ENCODE data around the gene ELF1.

The ELF1 gene

DNA sequence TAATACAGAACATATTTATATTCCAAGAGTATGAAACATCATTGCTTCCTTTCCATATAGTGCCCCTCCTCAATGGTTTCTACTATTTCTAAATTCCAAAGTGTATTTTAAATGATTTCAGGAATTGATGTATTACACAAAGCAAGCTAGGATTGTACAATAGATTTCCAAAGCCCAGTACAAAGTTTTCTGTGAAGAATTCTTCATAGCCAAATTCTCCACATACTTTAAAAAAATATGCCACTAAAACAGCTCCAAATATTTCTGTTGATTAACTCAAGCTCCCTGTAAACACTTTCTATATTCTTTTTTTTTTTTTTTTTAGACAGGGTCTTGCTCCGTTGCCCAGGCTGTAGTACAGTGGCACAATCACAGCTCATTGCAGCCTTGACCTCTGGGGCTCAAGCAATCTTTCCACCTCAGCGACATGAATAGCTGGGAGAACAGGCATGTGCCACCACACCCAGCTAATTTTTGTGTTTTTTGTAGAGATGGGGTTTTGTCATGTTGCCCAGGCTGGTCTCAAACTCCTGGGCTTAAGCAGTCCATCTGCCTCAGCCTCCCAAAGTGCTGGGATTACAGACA, 50.6 kb downstream of the ELF1 start:
- Histone ChIP-seq H2AFZ (ENCODE audit: insufficient read depth, low read length, poor library complexity) (no peak overlapping the region), H3K14ac (ENCODE audit: low read length) (no peak overlapping the region), H2AK5ac (ENCODE audit: low read length) (no peak overlapping the region), H3K4me3 (ENCODE audit: low read depth, low read length) (no peak overlapping the region), H2BK5ac (ENCODE audit: low read depth, low read length, poor library complexity) (no peak overlapping the region), H4K8ac (ENCODE audit: low read depth, low read length) (no peak overlapping the region), H4K91ac (ENCODE audit: low read depth, low read length) (no peak overlapping the region), H3K4me2 (ENCODE audit: low read length) (no peak overlapping the region), H3K36me3 (ENCODE audit: control insufficient read depth in 1 of 2, insufficient read depth in 2 of 2, low read length in 2 of 2) (peaks cover 0 to 2% of the 10 kb centered on the region in 2 experiments), H3K27me3 (ENCODE audit: insufficient read depth, low read length) (no peaks in the 10 kb centered on the region), H4K12ac (ENCODE audit: low read depth, low read length) (no peak overlapping the region), H2BK12ac (ENCODE audit: low read length) (no peak overlapping the region), H3K4me1 (ENCODE audit: control insufficient read depth in 1 of 2, insufficient read depth in 2 of 2, low read length in 2 of 2) (peaks cover 4 to 6% of the 10 kb centered on the region in 2 experiments), H3K79me2 (ENCODE audit: control insufficient read depth, insufficient read depth, low read length, poor library complexity) (no peaks in the 10 kb centered on the region), H3K18ac (ENCODE audit: low read length) (no peak overlapping the region), H3K23ac (ENCODE audit: low read length) (no peak overlapping the region), H2BK120ac (ENCODE audit: insufficient read depth, low read length, poor library complexity) (no peak overlapping the region), H3K27ac (ENCODE audit: low read depth, low read length) (no peak overlapping the region), H3K9ac (ENCODE audit: low read length) (no peak overlapping the region), H3K79me1 (ENCODE audit: low read length) (peaks cover 7% of the 10 kb centered on the region), H3K9me3 (ENCODE audit: insufficient read depth, low read depth, low read length) (no peaks in the 10 kb centered on the region), H3K4ac (ENCODE audit: low read depth, low read length) (no peak overlapping the region)
- peak in 1 of 2 donors; percentile 67 for DNase-seq
- WGBS (ENCODE audit: extremely low coverage, insufficient coverage, insufficient read length): no CpG with 5 or more reads among the region's 2 CpGs

GRCh38 chr13:40966298-40966697, 52.8 kb downstream of the ELF1 start:
- no peak overlapping the region for H4K91ac ChIP-seq (ENCODE audit: low read depth, low read length)

GRCh38 chr13:40963927-40964326, 55.2 kb downstream of the ELF1 start:
- Histone ChIP-seq H3K18ac (ENCODE audit: low read length) (peak overlapping the region; percentile 97), H3K4ac (ENCODE audit: low read depth, low read length) (peak overlapping the region; percentile 79), H3K4me1 (ENCODE audit: control insufficient read depth in 1 of 2, insufficient read depth in 2 of 2, low read length in 2 of 2) (peaks cover 4 to 6% of the 10 kb centered on the region in 2 experiments), H2BK12ac (ENCODE audit: low read length) (no peak overlapping the region), H3K27ac (ENCODE audit: low read depth, low read length) (peak overlapping the region; percentile 49), H2AK5ac (ENCODE audit: low read length) (no peak overlapping the region), H3K14ac (ENCODE audit: low read length) (no peak overlapping the region), H4K8ac (ENCODE audit: low read depth, low read length) (no peak overlapping the region), H2BK5ac (ENCODE audit: low read depth, low read length, poor library complexity) (no peak overlapping the region), H3K79me2 (ENCODE audit: control insufficient read depth, insufficient read depth, low read length, poor library complexity) (peaks cover 3% of the 10 kb centered on the region), H3K36me3 (ENCODE audit: control insufficient read depth in 1 of 2, insufficient read depth in 2 of 2, low read length in 2 of 2) (peaks cover 0 to 3% of the 10 kb centered on the region in 2 experiments), H2BK120ac (ENCODE audit: insufficient read depth, low read length, poor library complexity) (no peak overlapping the region), H4K12ac (ENCODE audit: low read depth, low read length) (no peak overlapping the region), H3K9ac (ENCODE audit: low read length) (no peak overlapping the region), H3K23ac (ENCODE audit: low read length) (no peak overlapping the region), H2AFZ (ENCODE audit: insufficient read depth, low read length, poor library complexity) (no peak overlapping the region), H3K27me3 (ENCODE audit: insufficient read depth, low read length) (no peaks in the 10 kb centered on the region), H4K91ac (ENCODE audit: low read depth, low read length) (peak overlapping the region; percentile 83), H3K9me3 (ENCODE audit: insufficient read depth, low read depth, low read length) (no peaks in the 10 kb centered on the region), H3K4me2 (ENCODE audit: low read length) (no peak overlapping the region), H3K4me3 (ENCODE audit: low read depth, low read length) (no peak overlapping the region), H3K79me1 (ENCODE audit: low read length) (peaks cover 8% of the 10 kb centered on the region)
- DNase-seq: peak; percentile 66 to 89
- WGBS (ENCODE audit: extremely low coverage, insufficient coverage, insufficient read length): no CpG with 5 or more reads among the region's 1 CpG

More at GRCh38 chr13:40966298-40966697, 52.8 kb downstream of the ELF1 start:
- H3K27me3 ChIP-seq (ENCODE audit: insufficient read depth, low read length): no peaks in the 10 kb centered on the region
- no peak overlapping the region for H2AK5ac ChIP-seq (ENCODE audit: low read length)
- no peak overlapping the region for H2BK120ac ChIP-seq (ENCODE audit: insufficient read depth, low read length, poor library complexity)
- H3K23ac ChIP-seq (ENCODE audit: low read length): no peak overlapping the region
- peaks cover 0 to 2% of the 10 kb centered on the region in 2 experiments for H3K36me3 ChIP-seq (ENCODE audit: control insufficient read depth in 1 of 2, insufficient read depth in 2 of 2, low read length in 2 of 2)
- H4K8ac ChIP-seq (ENCODE audit: low read depth, low read length): no peak overlapping the region
- H3K4me2 ChIP-seq (ENCODE audit: low read length): no peak overlapping the region
- DNase-seq: peak in 1 of 2 donors; percentile 35
- H3K9me3 ChIP-seq (ENCODE audit: insufficient read depth, low read depth, low read length): no peaks in the 10 kb centered on the region
- H3K79me1 ChIP-seq (ENCODE audit: low read length): peaks cover 8% of the 10 kb centered on the region
- no peak overlapping the region for H2AFZ ChIP-seq (ENCODE audit: insufficient read depth, low read length, poor library complexity)
- no peak overlapping the region for H3K9ac ChIP-seq (ENCODE audit: low read length)
- H2BK12ac ChIP-seq (ENCODE audit: low read length): no peak overlapping the region
- H3K4me3 ChIP-seq (ENCODE audit: low read depth, low read length): no peak overlapping the region
- no peak overlapping the region for H4K12ac ChIP-seq (ENCODE audit: low read depth, low read length)
- no peak overlapping the region for H3K27ac ChIP-seq (ENCODE audit: low read depth, low read length)
- no peak overlapping the region for H3K14ac ChIP-seq (ENCODE audit: low read length)
- no peak overlapping the region for H3K18ac ChIP-seq (ENCODE audit: low read length)
- no peak overlapping the region for H3K4ac ChIP-seq (ENCODE audit: low read depth, low read length)
- no peak overlapping the region for H2BK5ac ChIP-seq (ENCODE audit: low read depth, low read length, poor library complexity)
- peaks cover 4 to 6% of the 10 kb centered on the region in 2 experiments for H3K4me1 ChIP-seq (ENCODE audit: control insufficient read depth in 1 of 2, insufficient read depth in 2 of 2, low read length in 2 of 2)
- peaks cover 3% of the 10 kb centered on the region for H3K79me2 ChIP-seq (ENCODE audit: control insufficient read depth, insufficient read depth, low read length, poor library complexity)
- no CpG with 5 or more reads among the region's 3 CpGs for WGBS (ENCODE audit: extremely low coverage, insufficient coverage, insufficient read length)

GRCh38 chr13:40961826-40962225, 57.3 kb downstream of the ELF1 start:
- Histone ChIP-seq H3K4me1 (ENCODE audit: control insufficient read depth in 1 of 2, insufficient read depth in 2 of 2, low read length in 2 of 2) (peaks cover 4 to 6% of the 10 kb centered on the region in 2 experiments), H4K91ac (ENCODE audit: low read depth, low read length) (no peak overlapping the region), H4K12ac (ENCODE audit: low read depth, low read length) (no peak overlapping the region), H3K4ac (ENCODE audit: low read depth, low read length) (peak overlapping the region; percentile 52), H2AK5ac (ENCODE audit: low read length) (no peak overlapping the region), H2BK12ac (ENCODE audit: low read length) (no peak overlapping the region), H2BK120ac (ENCODE audit: insufficient read depth, low read length, poor library complexity) (no peak overlapping the region), H3K27me3 (ENCODE audit: insufficient read depth, low read length) (no peaks in the 10 kb centered on the region), H3K23ac (ENCODE audit: low read length) (no peak overlapping the region), H3K18ac (ENCODE audit: low read length) (no peak overlapping the region), H3K79me1 (ENCODE audit: low read length) (peaks cover 8% of the 10 kb centered on the region), H2AFZ (ENCODE audit: insufficient read depth, low read length, poor library complexity) (no peak overlapping the region), H3K27ac (ENCODE audit: low read depth, low read length) (no peak overlapping the region), H3K36me3 (ENCODE audit: control insufficient read depth in 1 of 2, insufficient read depth in 2 of 2, low read length in 2 of 2) (peaks cover 6 to 9% of the 10 kb centered on the region in 2 experiments), H3K4me3 (ENCODE audit: low read depth, low read length) (no peak overlapping the region), H3K9me3 (ENCODE audit: insufficient read depth, low read depth, low read length) (no peaks in the 10 kb centered on the region), H3K9ac (ENCODE audit: low read length) (no peak overlapping the region), H2BK5ac (ENCODE audit: low read depth, low read length, poor library complexity) (no peak overlapping the region), H3K4me2 (ENCODE audit: low read length) (no peak overlapping the region), H3K14ac (ENCODE audit: low read length) (no peak overlapping the region), H3K79me2 (ENCODE audit: control insufficient read depth, insufficient read depth, low read length, poor library complexity) (peaks cover 3% of the 10 kb centered on the region), H4K8ac (ENCODE audit: low read depth, low read length) (no peak overlapping the region)
- DNase-seq: no peak
- no CpG with 5 or more reads among the region's 1 CpG for WGBS (ENCODE audit: extremely low coverage, insufficient coverage, insufficient read length)

Measured in trophoblast cell (in vitro differentiated cells and primary cell).